Cardiac fibroblast (primary cell): Measurements from ENCODE around the gene NOBOX.

Source experiments
- DNase-seq, 2 donors: peaks; one replicate each; pipeline versions ENCODE4 v3.0.0 to v3.0.0-alpha.2; 2010; ENCODE audit warnings: low read depth in 2 of 2
- H3K4me3 ChIP-seq, 2 donors: replicated peaks in 1 of 2; 1 replicate in 1 of 2; 2 replicates in 1 of 2; pipeline ENCODE4 v1.5.1; 2011; ENCODE audit warnings: low read depth in 2 of 2, low read length in 2 of 2, mild to moderate bottlenecking in 2 of 2, moderate library complexity in 1 of 2
- CTCF ChIP-seq: IDR thresholded peaks from one replicate; pipeline ENCODE4 v1.5.1; 2011; ENCODE audit warnings: low read depth, mild to moderate bottlenecking, low read length, inconsistent platforms

NOBOX gene

GRCh38 chr7:144398291-144398690 lies 5.2 kb downstream of the NOBOX start:
- TF ChIP-seq CTCF: no peak
- no peak for DNase-seq
- no peak overlapping the region for H3K4me3 ChIP-seq

GRCh38 chr7:144397086-144397485 lies 6.4 kb downstream of the NOBOX start:
- DNase-seq: no peak
- no peak for TF ChIP-seq CTCF
- no peak overlapping the region for H3K4me3 ChIP-seq

- DNase-seq: peak; percentile 78 to 80
- H3K4me3 ChIP-seq: peak overlapping the region; percentile 4 to 20
Measured at GRCh38 chr7:144391823-144392255, 11.7 kb downstream of the NOBOX start.

GRCh38 chr7:144391014-144391413 lies 12.5 kb downstream of the NOBOX start:
- H3K4me3 ChIP-seq: no peak overlapping the region
- DNase-seq: no peak
- TF ChIP-seq CTCF: no peak

More at GRCh38 chr7:144391823-144392255, 11.7 kb downstream of the NOBOX start:
- TF ChIP-seq CTCF: peak; percentile 61

- no peak for TF ChIP-seq CTCF
- DNase-seq: no peak
- H3K4me3 ChIP-seq: no peak overlapping the region
Measured at GRCh38 chr7:144390481-144390880, 13.0 kb downstream of the NOBOX start.

DNA sequence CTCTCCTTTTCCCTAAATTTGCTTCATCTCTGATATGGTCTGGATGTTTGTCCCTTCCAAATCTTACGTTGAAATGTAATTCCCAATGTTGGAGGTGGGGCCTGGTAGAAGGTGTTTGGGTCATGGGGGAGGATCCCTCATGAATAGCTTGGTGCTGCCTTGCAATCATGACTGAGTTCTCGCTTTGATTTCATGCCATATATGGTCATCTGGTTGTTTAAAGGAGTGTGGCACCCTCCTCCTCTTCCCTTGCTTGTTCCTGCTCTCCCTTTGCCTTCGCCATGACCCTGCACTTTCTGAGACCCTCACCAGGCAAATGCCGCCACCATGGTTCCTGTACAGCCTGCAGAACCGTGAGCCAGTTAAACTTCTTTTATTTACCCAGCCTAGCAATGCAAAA lies 14.5 kb downstream of the NOBOX start:
- no peak for TF ChIP-seq CTCF
- no peak for DNase-seq
- H3K4me3 ChIP-seq: no peak overlapping the region

- no peak overlapping the region for H3K4me3 ChIP-seq
- no peak for TF ChIP-seq CTCF
- DNase-seq: peak; percentile 62 to 80
Measured at GRCh38 chr7:144386741-144387140, 16.8 kb downstream of the NOBOX start.
